ENCODE results near the gene NCS1. TPM values are rescaled to one million over a fixed set of nuclear protein-coding genes. Genes with fewer than 3 reads are reported as not detected.

Gene NCS1
- total RNA-seq, 1 experiment from 2014 or later: 58.6 TPM

DNA sequence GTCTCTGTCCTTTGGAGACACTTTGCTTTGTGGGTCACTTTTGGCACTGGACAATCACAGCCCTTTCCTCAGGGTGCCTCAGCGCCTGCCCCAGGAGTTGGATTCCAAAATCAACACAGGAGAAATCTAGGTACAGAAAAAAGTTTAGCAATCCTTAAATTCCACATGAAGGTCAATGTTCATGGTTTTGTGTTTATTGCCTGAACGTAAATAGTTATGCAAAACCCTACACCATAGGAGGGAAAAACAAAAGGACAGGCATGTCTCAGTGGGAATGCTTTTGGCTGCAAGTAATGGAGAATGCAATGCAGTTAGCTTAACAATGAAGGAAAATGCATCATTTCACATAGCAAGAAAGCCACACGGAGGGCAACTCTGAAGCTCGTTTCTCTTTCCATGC lies 86.8 kb downstream of the NCS1 start:
- intact Hi-C loops (cut with micrococcal nuclease; ENCODE audit: unreplicated experiment): no loop called here
- no TSS peak for BruUV-seq (replicated peaks)
- no peak overlapping the region for H3K4me3 ChIP-seq (ENCODE audit: low read depth, low read length, poor library complexity, severe bottlenecking)
- CTCF ChIA-PET: no interaction called here
- peaks cover 34% of the 10 kb centered on the region for H3K27me3 ChIP-seq (replicated peaks; ENCODE audit: insufficient read depth, low read depth, low read length, poor library complexity)
- no peak for DNase-seq (ENCODE audit: low spot score)
- POLR2A ChIA-PET (ENCODE audit: low non-redundant PET): interaction anchor here (0.5 kb wide), 1 partner anchor 8 kb away, joined by 4 read pairs; no protein-coding TSS in a partner anchor
- no peak for TF ChIP-seq EZH2 (IDR thresholded peaks at IDR 0.05; ENCODE audit: borderline replicate concordance, low read depth, low read length, poor library complexity, severe bottlenecking)
- TF ChIP-seq, protein P1, sequence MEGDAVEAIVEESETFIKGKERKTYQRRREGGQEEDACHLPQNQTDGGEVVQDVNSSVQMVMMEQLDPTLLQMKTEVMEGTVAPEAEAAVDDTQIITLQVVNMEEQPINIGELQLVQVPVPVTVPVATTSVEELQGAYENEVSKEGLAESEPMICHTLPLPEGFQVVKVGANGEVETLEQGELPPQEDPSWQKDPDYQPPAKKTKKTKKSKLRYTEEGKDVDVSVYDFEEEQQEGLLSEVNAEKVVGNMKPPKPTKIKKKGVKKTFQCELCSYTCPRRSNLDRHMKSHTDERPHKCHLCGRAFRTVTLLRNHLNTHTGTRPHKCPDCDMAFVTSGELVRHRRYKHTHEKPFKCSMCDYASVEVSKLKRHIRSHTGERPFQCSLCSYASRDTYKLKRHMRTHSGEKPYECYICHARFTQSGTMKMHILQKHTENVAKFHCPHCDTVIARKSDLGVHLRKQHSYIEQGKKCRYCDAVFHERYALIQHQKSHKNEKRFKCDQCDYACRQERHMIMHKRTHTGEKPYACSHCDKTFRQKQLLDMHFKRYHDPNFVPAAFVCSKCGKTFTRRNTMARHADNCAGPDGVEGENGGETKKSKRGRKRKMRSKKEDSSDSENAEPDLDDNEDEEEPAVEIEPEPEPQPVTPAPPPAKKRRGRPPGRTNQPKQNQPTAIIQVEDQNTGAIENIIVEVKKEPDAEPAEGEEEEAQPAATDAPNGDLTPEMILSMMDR (conservative IDR thresholded peaks at IDR 0.05; ENCODE audit: low read depth, low read length): no peak
- no peak overlapping the region for H3K27ac ChIP-seq (ENCODE audit: low read depth, low read length, poor library complexity, severe bottlenecking)
- no peaks in the 10 kb centered on the region for H3K4me1 ChIP-seq (ENCODE audit: insufficient read depth, low read length, poor library complexity, severe bottlenecking)
- no peaks in the 10 kb centered on the region for H3K36me3 ChIP-seq (ENCODE audit: insufficient read depth, low read length, poor library complexity, severe bottlenecking)
- no peaks in the 10 kb centered on the region for H3K9me3 ChIP-seq (ENCODE audit: low read depth, low read length, poor library complexity, severe bottlenecking)

DNA sequence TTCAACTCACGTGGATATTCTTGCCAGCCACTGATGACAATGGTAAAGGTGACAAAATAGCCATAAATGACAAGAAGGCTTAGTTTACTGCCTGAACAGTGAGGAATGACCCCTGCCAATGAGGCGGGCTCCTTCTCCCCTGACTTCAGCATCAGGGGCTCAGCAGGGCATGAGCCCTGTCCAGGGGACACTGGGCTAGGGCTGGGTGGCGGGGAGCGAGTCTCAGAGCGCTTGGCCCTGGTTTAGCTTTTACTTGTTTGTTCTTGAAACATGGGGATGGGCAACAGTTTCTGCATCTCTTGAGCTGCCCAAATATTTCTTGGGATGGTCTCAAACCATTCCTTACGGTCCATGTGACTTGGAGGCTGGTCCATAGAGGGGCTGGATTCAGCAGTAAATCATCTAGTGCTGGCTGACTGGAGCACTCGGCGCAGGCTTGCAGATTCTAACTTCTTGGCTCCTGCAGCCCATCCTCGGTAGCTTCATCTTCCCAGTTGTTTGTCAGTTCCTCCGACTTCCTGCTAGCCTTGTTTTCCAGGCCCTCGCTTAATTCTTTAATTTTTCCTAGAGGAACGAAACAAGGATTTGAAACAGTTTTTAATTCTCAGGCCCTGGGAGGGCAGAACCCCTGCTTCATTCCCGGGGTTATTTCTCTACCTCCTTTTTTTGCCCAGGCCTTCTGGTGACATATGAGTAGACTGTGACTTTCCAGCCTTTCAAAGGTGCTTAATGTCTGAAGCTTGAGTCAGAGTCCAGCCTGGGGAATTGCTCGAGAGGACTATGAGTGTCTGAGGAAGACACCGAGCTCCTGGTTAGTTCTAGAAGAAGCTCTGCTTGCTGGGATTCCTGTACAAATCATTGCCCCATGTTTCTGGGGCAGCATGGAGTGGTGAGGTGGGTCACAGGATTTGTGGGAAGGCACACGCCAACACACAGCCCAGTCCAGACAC lies 88.9 kb downstream of the NCS1 start:
- intact Hi-C loops (cut with micrococcal nuclease; ENCODE audit: unreplicated experiment): no loop called here

DNA sequence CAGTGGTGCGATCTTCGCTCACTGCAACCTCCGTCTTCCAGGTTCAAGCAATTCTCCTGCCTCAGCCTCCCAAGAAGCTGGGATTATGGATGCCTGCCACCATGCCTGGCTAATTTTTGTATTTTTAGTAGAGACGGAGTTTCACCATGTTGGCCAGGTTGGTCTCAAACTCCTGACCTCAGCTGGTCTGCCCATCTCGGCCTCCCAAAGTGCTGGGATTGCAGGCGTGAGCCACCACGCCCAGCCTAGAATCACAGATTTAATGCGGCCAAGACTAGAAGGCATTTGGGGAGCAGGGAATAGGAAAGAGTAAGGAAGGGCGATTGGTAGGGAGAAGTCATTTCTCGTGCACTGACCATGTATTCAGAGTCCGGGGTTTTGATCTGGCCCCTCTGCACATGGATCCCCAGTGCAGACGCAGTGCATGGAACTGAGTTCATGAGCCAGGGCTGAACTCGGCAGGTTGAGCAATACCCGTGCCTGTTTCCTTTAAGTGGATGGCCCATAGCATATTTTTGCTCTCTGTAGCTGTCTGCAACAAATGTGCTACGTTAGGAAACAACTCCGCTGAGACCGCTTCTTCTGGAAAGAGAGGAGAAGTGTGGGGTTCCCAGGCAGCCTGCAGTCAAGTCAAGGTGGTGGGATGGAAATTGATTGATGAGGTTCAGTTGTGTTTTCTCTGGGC lies 90.0 kb downstream of the NCS1 start:
- DNase-seq (ENCODE audit: low spot score): no peak
- TF ChIP-seq EZH2 (IDR thresholded peaks at IDR 0.05; ENCODE audit: borderline replicate concordance, low read depth, low read length, poor library complexity, severe bottlenecking): no peak
- TF ChIP-seq, protein P1 (conservative IDR thresholded peaks at IDR 0.05; ENCODE audit: low read depth, low read length): no peak
- H3K9me3 ChIP-seq (ENCODE audit: low read depth, low read length, poor library complexity, severe bottlenecking): no peaks in the 10 kb centered on the region
- intact Hi-C loops (cut with micrococcal nuclease; ENCODE audit: unreplicated experiment): no loop called here
- CTCF ChIA-PET: no interaction called here
- H3K4me3 ChIP-seq (ENCODE audit: low read depth, low read length, poor library complexity, severe bottlenecking): no peak overlapping the region
- peaks cover 65% of the 10 kb centered on the region for H3K27me3 ChIP-seq (replicated peaks; ENCODE audit: insufficient read depth, low read depth, low read length, poor library complexity)
- H3K4me1 ChIP-seq (ENCODE audit: insufficient read depth, low read length, poor library complexity, severe bottlenecking): no peaks in the 10 kb centered on the region
- H3K36me3 ChIP-seq (ENCODE audit: insufficient read depth, low read length, poor library complexity, severe bottlenecking): no peaks in the 10 kb centered on the region
- BruUV-seq (replicated peaks): no TSS peak
- POLR2A ChIA-PET (ENCODE audit: low non-redundant PET): no interaction called here
- H3K27ac ChIP-seq (ENCODE audit: low read depth, low read length, poor library complexity, severe bottlenecking): no peak overlapping the region

More for the DNA sequence above, 88.9 kb downstream of the NCS1 start:
- POLR2A ChIA-PET (ENCODE audit: low non-redundant PET): no interaction called here
- H3K27ac ChIP-seq (ENCODE audit: low read depth, low read length, poor library complexity, severe bottlenecking): no peak overlapping the region
- no peak overlapping the region for H3K4me3 ChIP-seq (ENCODE audit: low read depth, low read length, poor library complexity, severe bottlenecking)
- DNase-seq (ENCODE audit: low spot score): no peak
- no peak for TF ChIP-seq EZH2 (IDR thresholded peaks at IDR 0.05; ENCODE audit: borderline replicate concordance, low read depth, low read length, poor library complexity, severe bottlenecking)
- TF ChIP-seq, protein P1 (conservative IDR thresholded peaks at IDR 0.05; ENCODE audit: low read depth, low read length): no peak
- H3K27me3 ChIP-seq (replicated peaks; ENCODE audit: insufficient read depth, low read depth, low read length, poor library complexity): peaks cover 54% of the 10 kb centered on the region
- BruUV-seq (replicated peaks): no TSS peak
- H3K4me1 ChIP-seq (ENCODE audit: insufficient read depth, low read length, poor library complexity, severe bottlenecking): no peaks in the 10 kb centered on the region
- H3K9me3 ChIP-seq (ENCODE audit: low read depth, low read length, poor library complexity, severe bottlenecking): no peaks in the 10 kb centered on the region
- CTCF ChIA-PET: no interaction called here
- no peaks in the 10 kb centered on the region for H3K36me3 ChIP-seq (ENCODE audit: insufficient read depth, low read length, poor library complexity, severe bottlenecking)
